Neural cell (in vitro differentiated cells): ENCODE results near the gene KCTD16. TPM values are rescaled to one million over a fixed set of nuclear protein-coding genes. Genes with fewer than 3 reads are reported as not detected.

Experiments used
- H2AFZ ChIP-seq: fragments of 200-600, 300-800 bp; sonication (generic), shearing (Covaris generic); 2 replicates; pipeline ENCODE4 v1.6.0; 2014; ENCODE audit warnings: low read depth, mild to moderate bottlenecking, antibody characterized with exemption, low read length, moderate library complexity
- H3F3A ChIP-seq: fragments of 200-600 bp; shearing (Covaris generic); 2 replicates; pipeline ENCODE4 v1.6.1; 2016; ENCODE audit warnings: mild to moderate bottlenecking, moderate library complexity, mixed read lengths, antibody characterized with exemption, low read length; ENCODE audit not compliant: insufficient read depth, poor library complexity, severe bottlenecking
- H3K27ac ChIP-seq: fragments of 200-600, 300-800 bp; sonication (generic), shearing (Covaris generic); 2 replicates; pipeline ENCODE4 v1.5.1; 2014; ENCODE audit warnings: mild to moderate bottlenecking, low read length, moderate library complexity
- H3K27me3 ChIP-seq: fragments of 300-800, 200-600 bp; sonication (generic), shearing (Covaris generic); 2 replicates; pipeline ENCODE4 v1.6.0; 2014; ENCODE audit warnings: mild to moderate bottlenecking, low read depth, low read length, moderate library complexity; ENCODE audit not compliant: insufficient read depth
- H3K36me3 ChIP-seq: fragments of 300-800, 200-600 bp; sonication (generic), shearing (Covaris generic); 2 replicates; pipeline ENCODE4 v1.5.1; 2014; ENCODE audit warnings: mild to moderate bottlenecking, antibody characterized with exemption, low read length, moderate library complexity; ENCODE audit not compliant: insufficient read depth
- H3K4me2 ChIP-seq: fragments of 300-800, 200-600 bp; sonication (generic), shearing (Covaris generic); 2 replicates; pipeline ENCODE4 v1.6.0; 2014; ENCODE audit warnings: mild to moderate bottlenecking, low read length
- H3K4me3 ChIP-seq: fragments of 300-800, 200-600 bp; sonication (generic), shearing (Covaris generic); 2 replicates; pipeline ENCODE4 v1.5.1; 2014; ENCODE audit warnings: mild to moderate bottlenecking, low read length, moderate library complexity
- H3K79me2 ChIP-seq: fragments of 200-600 bp; shearing (Covaris generic); replicated peaks from 2 replicates; pipeline ENCODE4 v1.6.0; 2014; ENCODE audit warnings: mild to moderate bottlenecking, low read length, moderate library complexity; ENCODE audit not compliant: insufficient read depth
- H3K9ac ChIP-seq: fragments of 300-800, 200-600 bp; sonication (generic), shearing (Covaris generic); 2 replicates; pipeline ENCODE4 v1.6.1; 2016; ENCODE audit warnings: mild to moderate bottlenecking, low read length, mixed read lengths
- H3K9me2 ChIP-seq: fragments of 200-600 bp; shearing (Covaris generic); 2 replicates; pipeline ENCODE4 v1.6.1; 2016; ENCODE audit warnings: mild to moderate bottlenecking, low read length, mixed read lengths; ENCODE audit not compliant: insufficient read depth
- H3K9me3 ChIP-seq: fragments of 200-600, 300-800 bp; sonication (generic), shearing (Covaris generic); 2 replicates; pipeline ENCODE4 v1.6.1; 2016; ENCODE audit warnings: mild to moderate bottlenecking, mixed run types, low read length, moderate library complexity, mixed read lengths
- H4K20me1 ChIP-seq: fragments of 200-600 bp; shearing (Covaris generic); 2 replicates; pipeline ENCODE4 v1.6.1; 2016; ENCODE audit warnings: mild to moderate bottlenecking, mixed run types; ENCODE audit not compliant: insufficient read depth
- CTCF ChIP-seq: fragments of 450-650 bp; IDR thresholded peaks from 2 replicates; pipeline ENCODE4 v1.5.1; 2014; ENCODE audit warnings: antibody characterized with exemption, mild to moderate bottlenecking, moderate library complexity; ENCODE audit not compliant: poor library complexity, severe bottlenecking
- EP300 ChIP-seq: fragments of 450-650 bp; conservative IDR thresholded peaks from 2 replicates; pipeline ENCODE4 v1.6.1; 2014; ENCODE audit warnings: antibody characterized with exemption, mild to moderate bottlenecking, moderate library complexity; ENCODE audit not compliant: poor library complexity, severe bottlenecking
- EZH2 ChIP-seq: fragments of 200-600, 300-800 bp; shearing (Covaris generic), sonication (generic); IDR thresholded peaks from 2 replicates; pipeline ENCODE4 v1.6.1; 2014; ENCODE audit warnings: antibody characterized with exemption, low read length, borderline replicate concordance, mild to moderate bottlenecking; ENCODE audit not compliant: insufficient read depth, poor library complexity, severe bottlenecking
- MXI1 ChIP-seq: fragments of 450-650 bp; conservative IDR thresholded peaks from 2 replicates; pipeline ENCODE4 v1.6.1; 2014; ENCODE audit warnings: antibody characterized with exemption, mild to moderate bottlenecking; ENCODE audit not compliant: poor library complexity, severe bottlenecking
- POLR2AphosphoS5 ChIP-seq: IDR thresholded peaks from 2 replicates; pipeline ENCODE4 v1.6.1; 2012
- RAD21 ChIP-seq: fragments of 450-650 bp; conservative IDR thresholded peaks from 2 replicates; pipeline ENCODE4 v1.6.1; 2014; ENCODE audit warnings: antibody characterized with exemption, mild to moderate bottlenecking, moderate library complexity
- REST ChIP-seq: IDR thresholded peaks from 2 replicates; pipeline ENCODE4 v1.6.1; 2012; ENCODE audit warnings: borderline replicate concordance
- SMC3 ChIP-seq: fragments of 450-650 bp; conservative IDR thresholded peaks from 2 replicates; pipeline ENCODE4 v1.6.1; 2014; ENCODE audit warnings: antibody characterized with exemption, mild to moderate bottlenecking, moderate library complexity; ENCODE audit not compliant: poor library complexity
- TAF1 ChIP-seq: IDR thresholded peaks from 2 replicates; pipeline ENCODE4 v1.6.1; 2012; ENCODE audit warnings: low read depth
- polyA plus RNA-seq: library from polyadenylated mRNA; depleted of rRNA; stranded (reverse); fragments of >200 nt; gene quantifications from 2 replicates; pipeline ENCODE4 v1.2.3, GENCODE V29; 2014

KCTD16 gene
- polyA plus RNA-seq, 1 donor from 2014 or later = 7.1 TPM

GRCh38 chr5:144313147-144313726 lies 142.6 kb downstream of the KCTD16 start:
- Histone ChIP-seq H3K4me3 (no peak overlapping the region), H3K9me2 (no peaks in the 10 kb centered on the region), H3K27me3 (no peaks in the 10 kb centered on the region), H4K20me1 (no peaks in the 10 kb centered on the region), H3K9me3 (no peaks in the 10 kb centered on the region), H3K79me2 (no peaks in the 10 kb centered on the region), H3K27ac (no peak overlapping the region), H2AFZ (no peak overlapping the region), H3F3A (no peaks in the 10 kb centered on the region), H3K9ac (no peak overlapping the region), H3K4me2 (no peak overlapping the region), H3K36me3 (no peaks in the 10 kb centered on the region)
- no peak for TF ChIP-seq REST

GRCh38 chr5:144315026-144315425 lies 144.4 kb downstream of the KCTD16 start:
- no peaks in the 10 kb centered on the region for H4K20me1 ChIP-seq
- no peaks in the 10 kb centered on the region for H3K9me2 ChIP-seq
- no peaks in the 10 kb centered on the region for H3K79me2 ChIP-seq
- no peak overlapping the region for H3K4me2 ChIP-seq
- H3K27me3 ChIP-seq = no peaks in the 10 kb centered on the region
- H3F3A ChIP-seq = no peaks in the 10 kb centered on the region
- H3K4me3 ChIP-seq = no peak overlapping the region
- no peaks in the 10 kb centered on the region for H3K36me3 ChIP-seq
- no peaks in the 10 kb centered on the region for H3K9me3 ChIP-seq
- no peak overlapping the region for H2AFZ ChIP-seq
- H3K9ac ChIP-seq = no peak overlapping the region
- TF ChIP-seq MXI1 = no peak
- H3K27ac ChIP-seq = no peak overlapping the region

- Histone ChIP-seq H2AFZ (no peak overlapping the region), H3K36me3 (no peaks in the 10 kb centered on the region), H3K79me2 (no peaks in the 10 kb centered on the region), H3K9me2 (no peaks in the 10 kb centered on the region), H3K27me3 (no peaks in the 10 kb centered on the region), H3K4me2 (no peak overlapping the region), H3K9ac (no peak overlapping the region), H3F3A (no peaks in the 10 kb centered on the region), H4K20me1 (no peaks in the 10 kb centered on the region), H3K4me3 (no peak overlapping the region), H3K9me3 (no peaks in the 10 kb centered on the region), H3K27ac (no peak overlapping the region)
- TF ChIP-seq POLR2AphosphoS5 (no peak), SMC3 (no peak), MXI1 (no peak), RAD21 (no peak), REST (no peak), TAF1 (no peak), EZH2 (no peak), CTCF (no peak), EP300 (no peak)
Measured at GRCh38 chr5:144315994-144316634, 145.4 kb downstream of the KCTD16 start.
